ENCODE results near the gene TIMP2.

DNA sequence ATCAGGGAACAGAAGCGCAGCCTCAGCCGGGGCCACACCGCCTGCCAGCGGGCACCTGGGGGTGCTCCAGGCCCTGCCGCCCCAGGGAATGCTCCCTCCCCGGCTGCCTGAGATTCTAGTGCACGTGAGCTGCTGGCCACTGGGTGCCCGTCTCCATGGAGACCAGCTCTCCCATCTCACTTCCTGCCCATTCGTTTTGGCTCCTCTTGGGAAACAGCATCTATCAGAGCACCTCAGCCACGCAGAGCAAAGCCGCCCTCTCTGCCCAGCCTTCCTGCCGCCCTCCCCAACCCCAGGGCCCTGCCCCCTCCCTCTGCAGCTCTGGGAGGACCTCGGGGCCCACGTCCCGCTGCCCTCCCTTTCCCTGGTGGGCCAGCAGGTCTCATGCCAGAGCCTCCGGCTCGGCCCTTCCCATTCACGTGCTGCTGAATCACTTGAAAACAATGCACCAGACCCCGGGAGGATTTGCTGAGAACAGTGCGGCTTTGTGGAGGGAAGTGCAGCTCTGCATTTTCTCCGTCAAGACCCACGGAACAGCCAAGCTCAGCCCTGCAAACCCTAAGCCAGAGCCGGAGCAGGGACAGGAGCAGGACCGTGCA lies 41.6 kb downstream of the TIMP2 start:
- TF ChIP-seq, protein P1, sequence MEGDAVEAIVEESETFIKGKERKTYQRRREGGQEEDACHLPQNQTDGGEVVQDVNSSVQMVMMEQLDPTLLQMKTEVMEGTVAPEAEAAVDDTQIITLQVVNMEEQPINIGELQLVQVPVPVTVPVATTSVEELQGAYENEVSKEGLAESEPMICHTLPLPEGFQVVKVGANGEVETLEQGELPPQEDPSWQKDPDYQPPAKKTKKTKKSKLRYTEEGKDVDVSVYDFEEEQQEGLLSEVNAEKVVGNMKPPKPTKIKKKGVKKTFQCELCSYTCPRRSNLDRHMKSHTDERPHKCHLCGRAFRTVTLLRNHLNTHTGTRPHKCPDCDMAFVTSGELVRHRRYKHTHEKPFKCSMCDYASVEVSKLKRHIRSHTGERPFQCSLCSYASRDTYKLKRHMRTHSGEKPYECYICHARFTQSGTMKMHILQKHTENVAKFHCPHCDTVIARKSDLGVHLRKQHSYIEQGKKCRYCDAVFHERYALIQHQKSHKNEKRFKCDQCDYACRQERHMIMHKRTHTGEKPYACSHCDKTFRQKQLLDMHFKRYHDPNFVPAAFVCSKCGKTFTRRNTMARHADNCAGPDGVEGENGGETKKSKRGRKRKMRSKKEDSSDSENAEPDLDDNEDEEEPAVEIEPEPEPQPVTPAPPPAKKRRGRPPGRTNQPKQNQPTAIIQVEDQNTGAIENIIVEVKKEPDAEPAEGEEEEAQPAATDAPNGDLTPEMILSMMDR (IDR thresholded peaks at IDR 0.05; ENCODE audit: low read depth, low read length): no peak
- no peak for TF ChIP-seq POLR2A (IDR thresholded peaks at IDR 0.05; ENCODE audit: extremely low read depth, insufficient read length)
- TF ChIP-seq MYC (IDR thresholded peaks at IDR 0.05; ENCODE audit: low read depth, low read length): no peak
